Transverse colon (tissue), 4 donors: ENCODE data around the gene ST3GAL3. TPM values are rescaled to one million over a fixed set of nuclear protein-coding genes. Genes with fewer than 3 reads are reported as not detected.
A peak's percentile ranks its signal among the peaks of the same experiment; 100 is the strongest.

ENCODE experiments used
- DNase-seq: peaks from one replicate; pipeline ENCODE4 v3.0.0-alpha.2; 2019
- H3K27ac ChIP-seq, 4 donors: fragments of 200-600 bp; sonication (generic); 2 replicates each; pipeline ENCODE4 v1.5.1; 2016 to 2018; ENCODE audit warnings: inconsistent platforms in 4 of 4
- H3K27me3 ChIP-seq: fragments of 200-600 bp; sonication (generic); 2 replicates; pipeline ENCODE4 v1.5.1; 2017; ENCODE audit warnings: inconsistent platforms
- H3K36me3 ChIP-seq, 4 donors: fragments of 200-600 bp; sonication (generic); 2 replicates each; pipeline ENCODE4 v1.5.1; 2017 to 2019; ENCODE audit warnings: inconsistent platforms in 4 of 4
- H3K4me1 ChIP-seq, 4 donors: fragments of 200-600 bp; sonication (generic); 2 replicates each; pipeline ENCODE4 v1.5.1; 2017 to 2020; ENCODE audit warnings: inconsistent platforms in 4 of 4
- H3K4me3 ChIP-seq, 4 donors: fragments of 200-600 bp; sonication (generic); 1 replicate in 1 of 4; 2 replicates in 3 of 4; pipeline versions ENCODE4 v1.5.1 to v1.6.1; 2017 to 2019; ENCODE audit warnings: inconsistent platforms in 4 of 4
- H3K9me3 ChIP-seq, 2 donors: fragments of 200-600 bp; sonication (generic); 2 replicates each; pipeline ENCODE4 v1.5.1; 2017 to 2019; ENCODE audit warnings: inconsistent platforms in 2 of 2
- EP300 ChIP-seq: sonication (generic); formaldehyde crosslinking; IDR thresholded peaks from one replicate; pipeline ENCODE4 v1.6.1; 2017; ENCODE audit warnings: antibody characterized with exemption, low read depth
- POLR2A ChIP-seq: fragments of 450-650 bp; IDR thresholded peaks from one replicate; pipeline ENCODE4 v1.6.1; 2016; ENCODE audit warnings: antibody characterized with exemption, mild to moderate bottlenecking, moderate library complexity
- POLR2AphosphoS5 ChIP-seq, 3 donors: sonication (generic); formaldehyde crosslinking; IDR thresholded peaks; one replicate each; pipeline ENCODE4 v1.6.1; 2016; ENCODE audit warnings: antibody characterized with exemption in 3 of 3
- WGBS, 2 donors: methylation state at CpG; one replicate each; pipeline ENCODE4 v1.1.5; 2018; ENCODE audit warnings: low coverage in 1 of 2; 5-methylcytosine and 5-hydroxymethylcytosine counted together
- in situ Hi-C, 4 donors: fragments of 200-750 bp; cut with MboI; loops; one replicate each; pipeline versions ENCODE4 v1.15.0 to v1.15.1; 2017; ENCODE audit warnings: low sequenced_read_pairs in 3 of 4, low pct_ligation_motif_present in 1 of 4, low pct_unique_long_range_greater_than_20kb in 1 of 4
- intact Hi-C: fragments of 100-400 bp; cut with DNase I; formaldehyde crosslinking; loops from one replicate; pipeline ENCODE4 v1.15.1; 2023; ENCODE audit warnings: low total_unique reads
- total RNA-seq, 4 donors: library from RNA; depleted of rRNA; stranded (reverse); fragments of >200 nt; gene quantifications; one replicate each; pipeline ENCODE4 v1.1.0, GENCODE V29; 2016
- TF ChIP-seq, protein P1 (sequence below), 5 experiments: fragments of 200-600 bp in 3 of 5; fragments of 450-650 bp in 2 of 5; sonication (generic) in 3 of 5; IDR thresholded peaks; 1 replicate in 2 of 5; 2 replicates in 3 of 5; pipeline ENCODE4 v1.5.1; 2016 to 2017; ENCODE audit warnings: antibody characterized with exemption in 5 of 5, inconsistent platforms in 3 of 5, mild to moderate bottlenecking in 2 of 5, moderate library complexity in 1 of 5

Gene ST3GAL3
- total RNA-seq, 4 donors from 2014 or later = 4.8 to 23.9 (median 9.7) TPM

DNA sequence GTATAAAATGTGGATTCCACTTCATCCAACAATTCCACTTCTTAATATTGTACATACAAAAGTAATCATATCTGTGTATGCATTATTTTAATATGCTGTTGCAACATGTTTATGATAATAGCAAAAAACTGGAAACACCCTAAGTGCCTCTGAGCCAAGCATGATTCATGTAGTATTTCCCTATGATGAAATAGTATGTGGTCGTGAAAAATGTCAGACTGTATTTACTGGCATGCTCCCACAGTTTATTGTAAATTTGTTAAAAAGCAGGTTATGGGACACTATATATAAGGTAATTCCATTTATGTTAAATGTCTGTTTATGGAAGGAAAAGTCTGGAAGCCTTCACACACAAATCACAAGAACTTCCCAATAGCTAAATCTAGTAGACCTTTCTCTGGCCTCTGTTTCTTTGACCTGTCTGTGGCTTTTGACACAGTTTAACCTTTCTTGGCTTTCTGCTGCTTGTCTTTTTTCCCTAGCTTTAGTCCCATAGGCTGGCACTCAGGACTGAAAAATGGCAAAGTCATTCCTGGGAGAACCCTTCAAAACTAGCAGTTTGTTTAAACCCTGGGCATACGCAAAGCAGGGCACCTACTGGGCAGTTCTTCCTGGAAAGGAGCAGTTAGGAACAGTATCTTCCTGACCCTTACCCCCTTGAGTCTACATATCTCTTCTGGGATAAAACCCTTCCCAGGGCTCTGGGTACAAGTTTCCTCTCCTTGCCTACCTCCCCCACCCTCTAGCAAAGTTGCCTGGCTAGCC lies 160.8 kb downstream of the ST3GAL3 start:
- WGBS, 2 donors = 25 to 64% methylated on average over 1 to 2 of the region's 2 CpGs
- Histone ChIP-seq H3K4me3 (no peak overlapping the region), H3K4me1 (peaks cover 0 to 11% (median 6%) of the 10 kb centered on the region in 4 donors), H3K36me3 (no peaks in the 10 kb centered on the region), H3K9me3 (no peaks in the 10 kb centered on the region), H3K27ac (peak overlapping the region in 1 of 4 donors; percentile 30), H3K27me3 (no peaks in the 10 kb centered on the region)
- intact Hi-C loops (no loop called here), in situ Hi-C loops (no loop called here)
- DNase-seq = no peak
- TF ChIP-seq EP300 (no peak), POLR2A (no peak), POLR2AphosphoS5 (IDR thresholded peaks at IDR 0.05) (no peak)
- TF ChIP-seq, protein P1, sequence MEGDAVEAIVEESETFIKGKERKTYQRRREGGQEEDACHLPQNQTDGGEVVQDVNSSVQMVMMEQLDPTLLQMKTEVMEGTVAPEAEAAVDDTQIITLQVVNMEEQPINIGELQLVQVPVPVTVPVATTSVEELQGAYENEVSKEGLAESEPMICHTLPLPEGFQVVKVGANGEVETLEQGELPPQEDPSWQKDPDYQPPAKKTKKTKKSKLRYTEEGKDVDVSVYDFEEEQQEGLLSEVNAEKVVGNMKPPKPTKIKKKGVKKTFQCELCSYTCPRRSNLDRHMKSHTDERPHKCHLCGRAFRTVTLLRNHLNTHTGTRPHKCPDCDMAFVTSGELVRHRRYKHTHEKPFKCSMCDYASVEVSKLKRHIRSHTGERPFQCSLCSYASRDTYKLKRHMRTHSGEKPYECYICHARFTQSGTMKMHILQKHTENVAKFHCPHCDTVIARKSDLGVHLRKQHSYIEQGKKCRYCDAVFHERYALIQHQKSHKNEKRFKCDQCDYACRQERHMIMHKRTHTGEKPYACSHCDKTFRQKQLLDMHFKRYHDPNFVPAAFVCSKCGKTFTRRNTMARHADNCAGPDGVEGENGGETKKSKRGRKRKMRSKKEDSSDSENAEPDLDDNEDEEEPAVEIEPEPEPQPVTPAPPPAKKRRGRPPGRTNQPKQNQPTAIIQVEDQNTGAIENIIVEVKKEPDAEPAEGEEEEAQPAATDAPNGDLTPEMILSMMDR (IDR thresholded peaks at IDR 0.05) = no peak

DNA sequence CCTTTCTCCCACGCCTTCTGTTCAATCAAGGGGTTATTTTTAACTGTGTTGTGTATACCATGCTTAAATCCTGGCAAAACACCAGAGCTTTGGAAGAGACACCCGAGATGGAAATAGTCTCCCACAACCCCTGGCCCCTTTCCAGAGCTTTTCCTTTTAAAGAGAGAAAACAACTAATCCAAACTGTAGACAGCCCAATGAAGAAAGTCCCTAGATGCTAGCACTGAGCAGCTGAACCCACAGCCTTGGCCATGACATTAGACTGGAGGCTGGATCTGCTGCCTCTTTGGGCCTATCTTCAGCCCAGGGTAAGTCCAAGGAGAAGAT lies 161.4 kb downstream of the ST3GAL3 start:
- H3K4me1 ChIP-seq = peaks cover 0 to 11% (median 6%) of the 10 kb centered on the region in 4 donors
- in situ Hi-C loops (no loop called here), intact Hi-C loops (no loop called here)
- no peak for DNase-seq
- H3K4me3 ChIP-seq = no peak overlapping the region
- TF ChIP-seq EP300 (no peak), POLR2A (no peak), POLR2AphosphoS5 (IDR thresholded peaks at IDR 0.05) (no peak)
- TF ChIP-seq, protein P1 (IDR thresholded peaks at IDR 0.05) = no peak
- H3K27me3 ChIP-seq = no peaks in the 10 kb centered on the region
- H3K9me3 ChIP-seq = no peaks in the 10 kb centered on the region
- H3K36me3 ChIP-seq = no peaks in the 10 kb centered on the region
- H3K27ac ChIP-seq = peak overlapping the region in 1 of 4 donors; percentile 30
- 33 to 38% methylated on average over 2 of the region's 2 CpGs for whole genome bisulfite sequencing, 2 donors

DNA sequence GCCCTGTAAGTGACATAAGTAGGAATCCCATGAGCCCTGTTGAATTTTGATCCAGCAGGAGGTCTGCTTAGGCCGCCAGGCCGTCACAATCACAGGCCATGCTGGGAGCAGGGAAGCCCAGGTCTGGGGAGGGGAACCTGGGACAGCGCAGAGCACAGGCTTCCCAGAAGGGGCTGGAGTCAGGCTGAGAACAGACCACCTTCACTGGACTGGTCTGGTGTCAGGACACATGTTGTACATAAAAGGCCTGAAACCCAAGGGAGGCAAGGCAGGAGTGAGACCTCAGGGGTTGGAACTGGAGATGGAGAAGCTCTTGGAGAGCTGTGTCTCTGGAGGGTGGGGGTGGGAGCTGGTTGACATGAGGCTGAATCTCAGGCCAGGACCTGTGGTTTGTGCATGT lies 163.0 kb downstream of the ST3GAL3 start:
- 94 to 98% methylated on average over 2 to 3 of the region's 3 CpGs for WGBS, 2 donors
- Histone ChIP-seq H3K4me1 (peaks cover 0 to 11% (median 6%) of the 10 kb centered on the region in 4 donors), H3K27ac (no peak overlapping the region), H3K27me3 (no peaks in the 10 kb centered on the region), H3K36me3 (no peaks in the 10 kb centered on the region), H3K9me3 (no peaks in the 10 kb centered on the region), H3K4me3 (no peak overlapping the region)
- in situ Hi-C loops = no loop called here
- intact Hi-C loops = no loop called here
- no peak for DNase-seq
- TF ChIP-seq EP300 = no peak
- TF ChIP-seq POLR2AphosphoS5 (IDR thresholded peaks at IDR 0.05) = no peak
- TF ChIP-seq, protein P1 (IDR thresholded peaks at IDR 0.05) = no peak
- no peak for TF ChIP-seq POLR2A

DNA sequence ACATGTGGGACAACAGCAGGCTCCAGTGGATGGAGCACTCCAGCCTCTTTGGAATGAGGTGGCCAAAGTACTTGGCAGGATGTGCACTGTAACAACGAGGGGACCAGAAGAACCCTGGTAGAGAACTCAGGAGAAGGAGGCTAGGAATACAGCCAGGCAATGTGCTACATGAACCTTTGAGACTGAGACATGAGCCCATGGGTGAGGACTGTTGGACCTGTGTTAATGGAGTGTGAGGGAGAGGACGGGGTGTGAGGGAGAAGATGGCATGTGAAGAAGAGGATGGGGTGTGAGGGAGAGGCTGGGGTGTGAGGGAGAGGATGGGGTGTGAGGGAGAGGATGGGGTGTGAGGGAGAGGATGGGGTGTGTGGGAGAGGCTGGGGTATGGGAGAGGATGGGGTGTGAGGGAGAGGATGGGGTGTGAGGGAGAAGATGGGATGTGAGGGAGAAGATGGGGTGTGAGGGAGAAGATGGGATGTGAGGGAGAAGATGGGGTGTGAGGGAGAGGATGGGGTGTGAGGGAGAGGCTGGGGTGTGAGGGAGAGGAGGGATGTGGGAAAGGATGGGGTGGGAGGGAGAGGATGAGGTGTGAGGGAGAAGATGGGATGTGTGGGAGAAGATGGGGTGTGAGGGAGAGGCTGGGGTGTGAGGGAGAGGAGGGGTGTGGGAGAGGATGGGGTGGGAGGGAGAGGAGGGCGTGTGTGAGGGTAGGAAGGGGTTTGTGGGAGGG lies 164.0 kb downstream of the ST3GAL3 start:
- Histone ChIP-seq H3K4me3 (no peak overlapping the region), H3K9me3 (no peaks in the 10 kb centered on the region), H3K36me3 (no peaks in the 10 kb centered on the region), H3K27ac (no peak overlapping the region), H3K4me1 (peaks cover 0 to 11% (median 6%) of the 10 kb centered on the region in 4 donors), H3K27me3 (no peaks in the 10 kb centered on the region)
- TF ChIP-seq POLR2AphosphoS5 (IDR thresholded peaks at IDR 0.05) = no peak
- no peak for TF ChIP-seq POLR2A
- TF ChIP-seq EP300 = no peak
- TF ChIP-seq, protein P1 (IDR thresholded peaks at IDR 0.05) = no peak
- no peak for DNase-seq
- in situ Hi-C loops (no loop called here), intact Hi-C loops (no loop called here)
- 86 to 97% methylated on average over 1 to 2 of the region's 3 CpGs for WGBS, 2 donors
